Measurements from ENCODE around the gene SLC9C1.

The SLC9C1 gene

GRCh38 chr3:112126511-112126911, 167.5 kb downstream of the SLC9C1 start:
- Histone ChIP-seq H3K36me3 (ENCODE audit: control insufficient read depth, insufficient read depth, low read length) (no peaks in the 10 kb centered on the region), H3K9me3 (ENCODE audit: control insufficient read depth, low read length) (no peaks in the 10 kb centered on the region), H3K4me3 (ENCODE audit: insufficient read depth, low read depth, low read length) (no peak overlapping the region), H3K27me3 (ENCODE audit: control insufficient read depth, insufficient read depth, low read length, poor library complexity, severe bottlenecking) (no peaks in the 10 kb centered on the region), H3K4me1 (ENCODE audit: control insufficient read depth, insufficient read depth, low read length) (peaks cover 27% of the 10 kb centered on the region), H3K27ac (ENCODE audit: insufficient read depth, low read depth, low read length, poor library complexity, severe bottlenecking) (peak overlapping the region; percentile 56)
- WGBS, 2 experiments, result 41 to 45% methylated on average over 1 of the region's 1 CpG

GRCh38 chr3:112124907-112125607, 169.0 kb downstream of the SLC9C1 start:
- Histone ChIP-seq H3K9me3 (ENCODE audit: control insufficient read depth, low read length) (no peaks in the 10 kb centered on the region), H3K4me1 (ENCODE audit: control insufficient read depth, insufficient read depth, low read length) (peaks cover 30% of the 10 kb centered on the region), H3K27me3 (ENCODE audit: control insufficient read depth, insufficient read depth, low read length, poor library complexity, severe bottlenecking) (no peaks in the 10 kb centered on the region), H3K36me3 (ENCODE audit: control insufficient read depth, insufficient read depth, low read length) (no peaks in the 10 kb centered on the region), H3K27ac (ENCODE audit: insufficient read depth, low read depth, low read length, poor library complexity, severe bottlenecking) (peak overlapping the region; percentile 32), H3K4me3 (ENCODE audit: insufficient read depth, low read depth, low read length) (no peak overlapping the region)
- WGBS, 2 experiments, result 84 to 85% methylated on average over 5 of the region's 5 CpGs

GRCh38 chr3:112123548-112123947, 170.5 kb downstream of the SLC9C1 start:
- no peaks in the 10 kb centered on the region for H3K36me3 ChIP-seq (ENCODE audit: control insufficient read depth, insufficient read depth, low read length)
- H3K9me3 ChIP-seq (ENCODE audit: control insufficient read depth, low read length), result no peaks in the 10 kb centered on the region
- 89 to 93% methylated on average over 2 of the region's 2 CpGs for WGBS, 2 experiments
- H3K27me3 ChIP-seq (ENCODE audit: control insufficient read depth, insufficient read depth, low read length, poor library complexity, severe bottlenecking), result no peaks in the 10 kb centered on the region
- H3K27ac ChIP-seq (ENCODE audit: insufficient read depth, low read depth, low read length, poor library complexity, severe bottlenecking), result no peak overlapping the region
- no peak overlapping the region for H3K4me3 ChIP-seq (ENCODE audit: insufficient read depth, low read depth, low read length)
- H3K4me1 ChIP-seq (ENCODE audit: control insufficient read depth, insufficient read depth, low read length), result peaks cover 29% of the 10 kb centered on the region

DNA sequence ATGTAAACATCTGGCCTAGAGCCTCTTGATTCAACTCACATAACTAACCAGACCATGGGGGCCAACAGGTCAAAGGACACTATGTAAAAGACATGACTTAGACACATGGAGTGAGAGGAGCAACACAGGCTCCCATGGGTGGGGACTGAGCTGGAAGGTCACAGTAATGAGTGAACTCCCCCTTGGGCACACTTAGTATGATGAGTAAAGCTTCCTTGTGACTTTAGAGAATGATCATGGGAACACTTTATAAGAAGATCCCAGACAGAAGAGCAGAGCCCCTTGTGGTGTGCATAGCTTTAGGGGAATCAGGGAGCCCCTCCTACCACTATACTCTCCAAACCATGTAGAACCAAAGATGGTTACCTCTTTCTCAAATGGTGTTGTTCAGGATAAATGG, 171.1 kb downstream of the SLC9C1 start:
- H3K27me3 ChIP-seq (ENCODE audit: control insufficient read depth, insufficient read depth, low read length, poor library complexity, severe bottlenecking), result no peaks in the 10 kb centered on the region
- no peak overlapping the region for H3K4me3 ChIP-seq (ENCODE audit: insufficient read depth, low read depth, low read length)
- no peak overlapping the region for H3K27ac ChIP-seq (ENCODE audit: insufficient read depth, low read depth, low read length, poor library complexity, severe bottlenecking)
- no peaks in the 10 kb centered on the region for H3K9me3 ChIP-seq (ENCODE audit: control insufficient read depth, low read length)
- H3K36me3 ChIP-seq (ENCODE audit: control insufficient read depth, insufficient read depth, low read length), result no peaks in the 10 kb centered on the region
- peaks cover 29% of the 10 kb centered on the region for H3K4me1 ChIP-seq (ENCODE audit: control insufficient read depth, insufficient read depth, low read length)

DNA sequence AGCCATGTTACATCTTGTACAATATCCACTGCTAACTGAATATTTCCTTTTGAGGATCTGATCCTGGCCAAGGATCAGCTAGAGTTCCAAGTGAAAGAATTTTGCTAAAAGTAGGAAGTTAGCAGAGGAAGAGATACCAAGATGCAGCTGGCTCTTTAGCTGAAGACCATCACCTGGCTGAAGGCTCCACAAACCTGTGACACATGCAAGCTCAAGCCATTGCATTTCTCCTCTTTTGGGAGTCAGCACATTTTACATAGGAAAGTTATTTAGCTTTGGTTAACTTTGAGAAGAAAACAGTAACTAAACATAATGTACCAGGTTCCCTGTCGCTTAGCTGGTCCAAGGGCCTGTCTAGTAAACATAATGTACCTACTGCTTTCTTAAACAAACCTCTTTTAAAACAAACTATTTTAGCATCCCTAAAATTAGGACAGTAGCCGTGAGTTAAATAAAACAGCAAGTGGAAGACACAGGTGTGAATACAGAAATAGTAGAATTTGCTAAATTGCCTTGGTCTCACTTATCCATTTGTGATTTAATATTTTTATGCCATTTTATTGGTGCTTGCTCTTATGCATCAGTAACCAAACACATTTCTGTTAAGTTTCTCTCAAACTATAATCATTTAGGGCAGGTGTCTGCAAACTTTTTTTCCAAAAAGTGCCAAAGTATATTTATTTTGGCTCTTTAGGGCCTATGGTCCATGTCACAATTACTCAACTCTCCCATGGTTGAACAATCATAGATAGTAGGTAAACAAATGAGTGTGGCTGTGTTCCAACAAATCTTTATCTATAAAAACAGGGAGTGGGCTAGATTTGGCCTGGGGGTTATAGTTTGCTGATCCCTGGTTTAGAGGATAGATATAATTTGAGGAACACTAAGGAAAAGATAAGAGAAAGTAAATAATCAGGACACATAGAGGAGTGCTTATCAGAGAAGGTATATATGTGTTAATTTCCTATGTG, 172.2 kb downstream of the SLC9C1 start:
- Histone ChIP-seq H3K36me3 (ENCODE audit: control insufficient read depth, insufficient read depth, low read length) (no peaks in the 10 kb centered on the region), H3K4me3 (ENCODE audit: insufficient read depth, low read depth, low read length) (no peak overlapping the region), H3K9me3 (ENCODE audit: control insufficient read depth, low read length) (no peaks in the 10 kb centered on the region), H3K27me3 (ENCODE audit: control insufficient read depth, insufficient read depth, low read length, poor library complexity, severe bottlenecking) (no peaks in the 10 kb centered on the region), H3K27ac (ENCODE audit: insufficient read depth, low read depth, low read length, poor library complexity, severe bottlenecking) (no peak overlapping the region), H3K4me1 (ENCODE audit: control insufficient read depth, insufficient read depth, low read length) (peaks cover 29% of the 10 kb centered on the region)
- WGBS, 2 experiments, result 100% methylated on average over 2 of the region's 2 CpGs

DNA sequence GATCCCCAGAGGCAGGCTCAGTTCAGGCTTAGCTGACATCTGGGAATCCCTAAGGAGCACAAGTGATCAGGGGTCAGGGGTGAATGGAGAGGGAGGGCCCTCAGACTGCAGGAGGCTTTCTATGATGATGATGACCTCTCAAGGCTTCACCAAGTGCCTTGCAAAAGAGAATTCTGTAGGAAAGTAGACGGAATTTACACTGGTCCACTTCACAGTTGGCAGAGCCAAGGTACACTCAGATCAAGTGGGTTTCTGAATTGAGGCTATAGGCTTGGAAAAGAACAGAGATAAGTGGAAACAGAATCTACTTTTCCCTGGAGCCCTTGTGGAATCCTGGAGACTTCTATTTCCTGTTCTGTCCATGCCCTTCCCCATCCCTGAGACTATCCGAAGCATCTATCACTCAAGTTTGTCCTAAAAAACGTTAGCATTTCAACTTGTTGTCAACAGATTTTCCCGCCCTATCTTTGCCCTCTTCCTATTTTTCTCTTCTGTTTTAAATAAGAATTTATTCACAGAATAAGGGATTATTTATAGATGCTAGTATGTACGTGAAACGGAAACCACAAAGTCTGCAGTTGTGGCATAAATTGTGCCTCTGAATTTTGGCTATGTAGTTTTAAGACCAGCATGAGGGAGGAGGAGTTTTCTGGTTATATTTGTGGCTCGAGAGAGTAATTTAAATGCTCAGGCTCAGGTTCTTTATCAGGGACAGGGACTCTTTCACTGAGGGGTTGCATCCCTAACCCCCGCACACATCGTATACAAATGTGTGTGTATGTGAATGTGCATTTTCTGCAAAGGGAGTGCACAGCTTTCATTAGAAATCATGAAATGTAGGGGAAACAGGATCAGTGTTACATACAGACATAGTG, 173.8 kb downstream of the SLC9C1 start:
- no peaks in the 10 kb centered on the region for H3K9me3 ChIP-seq (ENCODE audit: control insufficient read depth, low read length)
- no peaks in the 10 kb centered on the region for H3K27me3 ChIP-seq (ENCODE audit: control insufficient read depth, insufficient read depth, low read length, poor library complexity, severe bottlenecking)
- 88 to 90% methylated on average over 9 of the region's 9 CpGs for WGBS, 2 experiments
- no peak overlapping the region for H3K27ac ChIP-seq (ENCODE audit: insufficient read depth, low read depth, low read length, poor library complexity, severe bottlenecking)
- no peaks in the 10 kb centered on the region for H3K36me3 ChIP-seq (ENCODE audit: control insufficient read depth, insufficient read depth, low read length)
- H3K4me3 ChIP-seq (ENCODE audit: insufficient read depth, low read depth, low read length), result no peak overlapping the region
- peaks cover 16% of the 10 kb centered on the region for H3K4me1 ChIP-seq (ENCODE audit: control insufficient read depth, insufficient read depth, low read length)

GRCh38 chr3:112117841-112118571, 176.0 kb downstream of the SLC9C1 start:
- H3K9me3 ChIP-seq (ENCODE audit: control insufficient read depth, low read length), result no peaks in the 10 kb centered on the region
- WGBS, 2 experiments, result 95 to 97% methylated on average over 4 of the region's 4 CpGs
- peaks cover 20% of the 10 kb centered on the region for H3K4me1 ChIP-seq (ENCODE audit: control insufficient read depth, insufficient read depth, low read length)
- H3K4me3 ChIP-seq (ENCODE audit: insufficient read depth, low read depth, low read length), result no peak overlapping the region
- no peaks in the 10 kb centered on the region for H3K27me3 ChIP-seq (ENCODE audit: control insufficient read depth, insufficient read depth, low read length, poor library complexity, severe bottlenecking)
- H3K27ac ChIP-seq (ENCODE audit: insufficient read depth, low read depth, low read length, poor library complexity, severe bottlenecking), result no peak overlapping the region
- no peaks in the 10 kb centered on the region for H3K36me3 ChIP-seq (ENCODE audit: control insufficient read depth, insufficient read depth, low read length)

DNA sequence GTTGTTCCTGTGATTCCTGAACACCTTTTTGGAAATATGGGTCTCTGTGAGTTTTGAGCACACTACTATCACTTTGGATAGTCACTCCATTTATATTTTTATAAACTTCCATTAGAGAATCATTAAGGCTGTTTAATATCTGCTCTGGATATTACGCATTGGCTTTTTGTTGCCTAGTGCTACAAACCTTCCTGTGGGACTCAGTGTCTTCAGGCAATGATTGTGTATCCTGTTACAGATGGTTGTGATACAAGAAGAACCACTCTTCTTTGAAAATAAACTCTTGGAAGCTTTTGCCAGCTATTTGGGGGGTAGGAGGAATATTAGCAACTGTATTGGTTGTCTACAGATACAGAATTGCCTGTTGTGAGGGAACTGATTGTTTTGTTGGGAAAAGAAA, 176.6 kb downstream of the SLC9C1 start:
- H3K27me3 ChIP-seq (ENCODE audit: control insufficient read depth, insufficient read depth, low read length, poor library complexity, severe bottlenecking), result no peaks in the 10 kb centered on the region
- H3K36me3 ChIP-seq (ENCODE audit: control insufficient read depth, insufficient read depth, low read length), result no peaks in the 10 kb centered on the region
- no peak overlapping the region for H3K27ac ChIP-seq (ENCODE audit: insufficient read depth, low read depth, low read length, poor library complexity, severe bottlenecking)
- WGBS, 2 experiments, result 86 to 100% methylated on average over 1 of the region's 1 CpG
- no peaks in the 10 kb centered on the region for H3K9me3 ChIP-seq (ENCODE audit: control insufficient read depth, low read length)
- H3K4me3 ChIP-seq (ENCODE audit: insufficient read depth, low read depth, low read length), result no peak overlapping the region
- H3K4me1 ChIP-seq (ENCODE audit: control insufficient read depth, insufficient read depth, low read length), result peaks cover 20% of the 10 kb centered on the region

GRCh38 chr3:112116748-112117186, 177.2 kb downstream of the SLC9C1 start:
- 89 to 91% methylated on average over 13 of the region's 13 CpGs for WGBS, 2 experiments
- no peaks in the 10 kb centered on the region for H3K36me3 ChIP-seq (ENCODE audit: control insufficient read depth, insufficient read depth, low read length)
- H3K4me1 ChIP-seq (ENCODE audit: control insufficient read depth, insufficient read depth, low read length), result peaks cover 20% of the 10 kb centered on the region
- no peak overlapping the region for H3K4me3 ChIP-seq (ENCODE audit: insufficient read depth, low read depth, low read length)
- no peaks in the 10 kb centered on the region for H3K9me3 ChIP-seq (ENCODE audit: control insufficient read depth, low read length)
- H3K27ac ChIP-seq (ENCODE audit: insufficient read depth, low read depth, low read length, poor library complexity, severe bottlenecking), result no peak overlapping the region
- H3K27me3 ChIP-seq (ENCODE audit: control insufficient read depth, insufficient read depth, low read length, poor library complexity, severe bottlenecking), result no peaks in the 10 kb centered on the region
